Esophagus squamous epithelium (tissue), 5 donors: ENCODE data around the gene DKC1. TPM values are rescaled to one million over a fixed set of nuclear protein-coding genes. Genes with fewer than 3 reads are reported as not detected.

ENCODE experiments used
- DNase-seq: peaks from one replicate; lab custom pipeline; 2025; lab: John Stamatoyannopoulos, UW
- H3K27ac ChIP-seq, 4 donors: fragments of 200-600 bp; sonication (generic); one replicate each; pipeline ENCODE4 v1.5.1; 2016 to 2019; ENCODE audit warnings: mild to moderate bottlenecking in 1 of 4
- H3K27me3 ChIP-seq, 4 donors: fragments of 200-600 bp; sonication (generic); 1 replicate in 3 of 4; 2 replicates in 1 of 4; pipeline versions ENCODE4 v1.5.1 to v1.6.0; 2017 to 2021; ENCODE audit warnings: antibody characterized with exemption in 1 of 4
- H3K36me3 ChIP-seq, 3 donors: fragments of 200-600 bp; sonication (generic); one replicate each; pipeline ENCODE4 v1.5.1; 2016 to 2019
- H3K4me1 ChIP-seq, 3 donors: fragments of 200-600 bp; sonication (generic); one replicate each; pipeline ENCODE4 v1.5.1; 2017 to 2019
- H3K4me3 ChIP-seq, 4 donors: fragments of 200-600 bp; sonication (generic); 1 replicate in 3 of 4; 2 replicates in 1 of 4; pipeline ENCODE4 v1.5.1; 2016 to 2019; ENCODE audit warnings: mild to moderate bottlenecking in 2 of 4, moderate library complexity in 1 of 4
- H3K9me3 ChIP-seq, 3 donors: fragments of 200-600 bp; sonication (generic); one replicate each; pipeline ENCODE4 v1.5.1; 2016 to 2019
- CTCF ChIP-seq, 6 experiments: fragments of 450-650 bp in 4 of 6; fragments of 200-600 bp in 2 of 6; sonication (generic) in 2 of 6; IDR thresholded peaks; one replicate each; pipeline ENCODE4 v1.5.1; 2016 to 2019; ENCODE audit warnings: antibody characterized with exemption in 6 of 6, mild to moderate bottlenecking in 4 of 6, moderate library complexity in 4 of 6
- POLR2A ChIP-seq, 4 donors: fragments of 450-650 bp; IDR thresholded peaks; one replicate each; pipeline ENCODE4 v1.6.1; 2017; ENCODE audit warnings: antibody characterized with exemption in 4 of 4, mild to moderate bottlenecking in 4 of 4, moderate library complexity in 3 of 4
- WGBS, 2 donors: methylation state at CpG; one replicate each; pipeline ENCODE4 v1.1.5; 2018; 5-methylcytosine and 5-hydroxymethylcytosine counted together
- intact Hi-C: fragments of 100-400 bp; cut with DNase I; formaldehyde crosslinking; loops from one replicate; pipeline ENCODE4 v1.15.0; 2022
- total RNA-seq, 4 donors: library from RNA; depleted of rRNA; stranded (reverse); fragments of >200 nt; gene quantifications; one replicate each; pipeline ENCODE4 v1.1.0, GENCODE V29; 2016
- donor health status: DM: yes; HTN: yes; CAD: no.

Gene DKC1
- total RNA-seq, 4 donors from 2014 or later, result 41.5 to 86.2 (median 49.5) TPM

GRCh38 chrX:154750301-154751202 is 12.1 kb upstream of the DKC1 start, which contains the start of gene GAB3:
Gene GAB3 (minus strand): TSS chrX:154751077. CDS start chrX:154751025, 52 bp downstream.
- peaks cover 0 to 28% (median 0%) of the 10 kb centered on the region in 4 donors for H3K27me3 ChIP-seq
- H3K27ac ChIP-seq, result peak within 1 kb of the TSS; percentile 66 to 86 (median 74)
- 17% methylated on average over 12 of the region's 98 CpGs; no CpG with 5 or more reads in 1 of the 2 donors for WGBS, 2 donors
- peaks cover 0 to 13% (median 6%) of the 10 kb centered on the region in 3 donors for H3K4me1 ChIP-seq
- TF ChIP-seq CTCF (IDR thresholded peaks at IDR 0.05) (no peak), POLR2A (IDR thresholded peaks at IDR 0.05) (no peak)
- peak within 1 kb of the TSS; percentile 29 to 71 (median 46) for H3K4me3 ChIP-seq
- no peaks in the 10 kb centered on the region for H3K9me3 ChIP-seq
- intact Hi-C loops, result no loop called here
- H3K36me3 ChIP-seq, result no peaks in the 10 kb centered on the region
- no peak for DNase-seq

DNA sequence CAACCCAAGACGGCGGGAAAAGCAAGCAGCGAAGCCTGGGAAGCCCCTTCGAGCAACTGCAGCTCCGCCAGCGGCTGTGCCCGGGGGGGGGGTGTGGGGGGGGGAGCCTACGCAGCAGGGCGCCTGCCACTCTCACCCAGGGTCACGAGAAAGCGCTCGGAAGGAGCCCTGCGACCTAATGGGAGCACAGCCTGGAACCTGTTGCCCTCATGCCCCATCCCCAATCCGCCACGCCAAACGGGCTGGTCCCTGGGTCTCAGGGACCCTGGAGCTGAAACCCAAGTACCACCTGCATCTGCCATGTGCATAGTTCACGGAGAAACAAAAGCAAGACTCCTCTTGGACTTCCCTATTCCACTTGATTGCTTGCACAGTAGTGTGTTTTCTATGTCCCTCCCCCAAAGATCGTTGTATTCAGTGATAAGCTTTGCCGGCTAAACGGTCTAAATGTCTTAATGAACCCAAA is 11.4 kb upstream of the DKC1 start:
- intact Hi-C loops, result no loop called here

GRCh38 chrX:154751669-154752271 is 10.9 kb upstream of the DKC1 start:
- intact Hi-C loops, result no loop called here
- H3K27ac ChIP-seq, result peak overlapping the region in 3 of 4 donors; percentile 67 to 86 (median 82)
- WGBS, 2 donors, result 64 to 67% methylated on average over 4 to 9 of the region's 9 CpGs
- TF ChIP-seq POLR2A (IDR thresholded peaks at IDR 0.05) (no peak), CTCF (IDR thresholded peaks at IDR 0.05) (no peak)
- H3K4me3 ChIP-seq, result peak overlapping the region in 2 of 4 donors; percentile 51 to 71
- H3K4me1 ChIP-seq, result peaks cover 0 to 13% (median 6%) of the 10 kb centered on the region in 3 donors
- peaks cover 0 to 28% (median 0%) of the 10 kb centered on the region in 4 donors for H3K27me3 ChIP-seq
- no peaks in the 10 kb centered on the region for H3K9me3 ChIP-seq
- no peaks in the 10 kb centered on the region for H3K36me3 ChIP-seq
- no peak for DNase-seq

More for the DNA sequence above, 11.4 kb upstream of the DKC1 start:
- H3K36me3 ChIP-seq, result no peaks in the 10 kb centered on the region
- TF ChIP-seq POLR2A (IDR thresholded peaks at IDR 0.05), result no peak
- TF ChIP-seq CTCF (IDR thresholded peaks at IDR 0.05), result no peak
- H3K4me3 ChIP-seq, result peak overlapping the region in 3 of 4 donors; percentile 42 to 71 (median 51)
- H3K9me3 ChIP-seq, result no peaks in the 10 kb centered on the region
- peak overlapping the region; percentile 66 to 86 (median 74) for H3K27ac ChIP-seq
- DNase-seq, result no peak
- 68% methylated on average over 7 of the region's 20 CpGs; no CpG with 5 or more reads in 1 of the 2 donors for WGBS, 2 donors
- H3K27me3 ChIP-seq, result peaks cover 0 to 28% (median 0%) of the 10 kb centered on the region in 4 donors
- peaks cover 0 to 13% (median 6%) of the 10 kb centered on the region in 3 donors for H3K4me1 ChIP-seq

- no peaks in the 10 kb centered on the region for H3K9me3 ChIP-seq
- H3K4me3 ChIP-seq, result no peak overlapping the region
- no peaks in the 10 kb centered on the region for H3K27me3 ChIP-seq
- no peak for DNase-seq
- WGBS, 2 donors, result 63 to 90% methylated on average over 4 of the region's 4 CpGs
- no peak for TF ChIP-seq CTCF (IDR thresholded peaks at IDR 0.05)
- no peak for TF ChIP-seq POLR2A (IDR thresholded peaks at IDR 0.05)
- H3K27ac ChIP-seq, result no peak overlapping the region
- H3K36me3 ChIP-seq, result no peaks in the 10 kb centered on the region
- intact Hi-C loops, result no loop called here
- peaks cover 0 to 13% (median 0%) of the 10 kb centered on the region in 3 donors for H3K4me1 ChIP-seq
Measured at GRCh38 chrX:154758696-154759095, 4.0 kb upstream of the DKC1 start.
